ENCODE measurements around the gene HOXB6.

Gene HOXB6

DNA sequence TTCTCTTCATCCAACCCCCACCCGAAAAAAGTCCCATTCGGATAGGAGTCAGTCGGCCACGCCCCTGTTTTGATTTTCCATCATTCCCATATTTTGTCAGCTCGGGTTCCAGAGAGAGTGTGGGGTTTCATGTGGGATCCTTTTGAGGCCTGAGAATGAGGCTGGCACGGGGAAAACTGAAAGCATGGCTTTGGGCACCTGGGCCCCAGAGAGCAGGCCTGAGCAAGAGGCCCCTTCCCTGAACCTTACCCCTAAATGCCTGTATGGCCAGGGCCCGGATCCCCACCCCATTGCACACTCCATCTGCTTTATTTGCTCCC, 22.1 kb downstream of the HOXB6 start:
- Histone ChIP-seq H3K4me1 (ENCODE audit: insufficient read depth, low read length) (peaks cover 6% of the 10 kb centered on the region; the same call in 1 of the 2 replicates), H3K4me3 (ENCODE audit: low read depth in 1 of 2, low read length in 2 of 2) (no peak overlapping the region), H3K9ac (ENCODE audit: low read depth, low read length) (no peak overlapping the region), H3K79me2 (ENCODE audit: insufficient read depth, low read length) (no peaks in the 10 kb centered on the region), H3K36me3 (ENCODE audit: insufficient read depth, low read length) (no peaks in the 10 kb centered on the region), H3K4me2 (ENCODE audit: insufficient read depth, low read length) (no peak overlapping the region), H3K9me3 (ENCODE audit: insufficient read depth, low read length, severe bottlenecking) (no peaks in the 10 kb centered on the region), H2AFZ (ENCODE audit: low read depth, low read length) (no peak overlapping the region), H3K27ac (ENCODE audit: low read length) (no peak overlapping the region), H3K27me3 (ENCODE audit: insufficient read depth, low read length, poor library complexity) (peaks cover 17% of the 10 kb centered on the region), H4K20me1 (ENCODE audit: insufficient read depth, low read length) (peaks cover 4% of the 10 kb centered on the region; the same call in 1 of the 2 replicates)
- DNase-seq (no peak), ATAC-seq (ENCODE audit: insufficient read depth, low read depth) (no peak)
- TF ChIP-seq, protein P1, sequence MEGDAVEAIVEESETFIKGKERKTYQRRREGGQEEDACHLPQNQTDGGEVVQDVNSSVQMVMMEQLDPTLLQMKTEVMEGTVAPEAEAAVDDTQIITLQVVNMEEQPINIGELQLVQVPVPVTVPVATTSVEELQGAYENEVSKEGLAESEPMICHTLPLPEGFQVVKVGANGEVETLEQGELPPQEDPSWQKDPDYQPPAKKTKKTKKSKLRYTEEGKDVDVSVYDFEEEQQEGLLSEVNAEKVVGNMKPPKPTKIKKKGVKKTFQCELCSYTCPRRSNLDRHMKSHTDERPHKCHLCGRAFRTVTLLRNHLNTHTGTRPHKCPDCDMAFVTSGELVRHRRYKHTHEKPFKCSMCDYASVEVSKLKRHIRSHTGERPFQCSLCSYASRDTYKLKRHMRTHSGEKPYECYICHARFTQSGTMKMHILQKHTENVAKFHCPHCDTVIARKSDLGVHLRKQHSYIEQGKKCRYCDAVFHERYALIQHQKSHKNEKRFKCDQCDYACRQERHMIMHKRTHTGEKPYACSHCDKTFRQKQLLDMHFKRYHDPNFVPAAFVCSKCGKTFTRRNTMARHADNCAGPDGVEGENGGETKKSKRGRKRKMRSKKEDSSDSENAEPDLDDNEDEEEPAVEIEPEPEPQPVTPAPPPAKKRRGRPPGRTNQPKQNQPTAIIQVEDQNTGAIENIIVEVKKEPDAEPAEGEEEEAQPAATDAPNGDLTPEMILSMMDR (IDR thresholded peaks at IDR 0.05; ENCODE audit: borderline replicate concordance, extremely low read depth, low read length, poor library complexity, severe bottlenecking) = no peak
- TF ChIP-seq EZH2 (IDR thresholded peaks at IDR 0.05; ENCODE audit: borderline replicate concordance, low read depth, low read length, severe bottlenecking) = no peak

DNA sequence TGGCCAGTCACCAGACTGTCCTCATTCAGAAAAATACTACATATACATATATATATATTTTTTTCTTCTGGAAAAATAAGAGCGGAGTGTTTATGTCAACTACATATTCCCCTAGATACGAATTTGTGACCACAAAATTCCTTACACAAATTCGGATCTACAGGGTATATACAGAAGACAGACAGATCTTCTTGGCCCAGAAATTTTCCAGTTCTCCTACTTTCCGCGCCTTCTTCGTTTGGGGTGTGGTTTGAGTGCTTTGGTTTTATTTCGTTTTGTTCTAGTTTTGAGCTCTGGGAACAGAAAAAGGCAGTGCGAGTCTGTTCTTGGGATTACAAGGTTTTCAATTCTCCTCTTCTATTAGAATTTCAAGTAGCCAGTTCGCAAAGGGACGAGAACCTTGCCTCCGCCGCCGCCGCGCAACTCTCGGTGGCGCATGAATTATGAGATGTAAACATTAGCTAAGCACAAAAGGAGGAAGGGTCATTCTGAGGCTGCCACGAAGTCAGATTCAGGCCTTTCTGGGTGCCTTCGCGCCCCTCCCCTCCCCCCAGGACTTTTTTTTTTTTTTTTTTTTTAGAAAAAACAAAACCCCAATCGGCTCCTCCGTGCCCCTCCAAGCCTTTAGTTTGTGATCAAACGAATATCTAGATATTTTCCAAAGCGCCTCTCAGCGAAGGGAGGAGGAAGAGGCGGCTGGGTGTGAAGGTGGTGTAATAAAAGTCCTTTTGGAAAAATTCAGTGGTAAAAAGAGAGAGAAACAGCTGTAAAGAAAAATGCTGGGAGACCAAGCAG, 24.8 kb downstream of the HOXB6 start:
- Histone ChIP-seq H3K27me3 (ENCODE audit: insufficient read depth, low read length, poor library complexity) (peaks cover 5% of the 10 kb centered on the region), H3K4me3 (ENCODE audit: low read depth in 1 of 2, low read length in 2 of 2) (no peak overlapping the region), H2AFZ (ENCODE audit: low read depth, low read length) (no peak overlapping the region), H3K4me2 (ENCODE audit: insufficient read depth, low read length) (no peak overlapping the region), H3K36me3 (ENCODE audit: insufficient read depth, low read length) (no peaks in the 10 kb centered on the region), H4K20me1 (ENCODE audit: insufficient read depth, low read length) (peaks cover 4% of the 10 kb centered on the region; the same call in 1 of the 2 replicates), H3K9ac (ENCODE audit: low read depth, low read length) (no peak overlapping the region), H3K9me3 (ENCODE audit: insufficient read depth, low read length, severe bottlenecking) (no peaks in the 10 kb centered on the region), H3K4me1 (ENCODE audit: insufficient read depth, low read length) (no peaks in the 10 kb centered on the region), H3K27ac (ENCODE audit: low read length) (no peak overlapping the region), H3K79me2 (ENCODE audit: insufficient read depth, low read length) (no peaks in the 10 kb centered on the region)
- DNase-seq = no peak
- no peak for ATAC-seq (ENCODE audit: insufficient read depth, low read depth)
- no peak for TF ChIP-seq EZH2 (IDR thresholded peaks at IDR 0.05; ENCODE audit: borderline replicate concordance, low read depth, low read length, severe bottlenecking)
- TF ChIP-seq, protein P1 (IDR thresholded peaks at IDR 0.05; ENCODE audit: borderline replicate concordance, extremely low read depth, low read length, poor library complexity, severe bottlenecking) = no peak

DNA sequence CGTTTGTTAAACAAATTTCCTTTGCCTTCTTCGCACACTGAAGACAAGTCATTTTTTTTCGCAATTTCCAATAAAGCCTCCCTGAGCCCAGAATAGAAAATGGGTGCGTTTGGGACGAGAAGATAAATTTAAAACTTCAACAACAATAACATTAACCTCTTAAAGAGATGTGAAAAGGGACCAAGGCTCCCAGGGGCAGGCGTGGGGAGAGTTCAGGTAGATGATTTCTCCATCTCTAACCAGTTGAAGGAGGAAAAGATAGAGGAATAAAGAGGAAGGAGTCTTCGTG, 25.4 kb downstream of the HOXB6 start:
- Histone ChIP-seq H3K27ac (ENCODE audit: low read length) (no peak overlapping the region), H3K27me3 (ENCODE audit: insufficient read depth, low read length, poor library complexity) (peaks cover 8% of the 10 kb centered on the region), H3K9me3 (ENCODE audit: insufficient read depth, low read length, severe bottlenecking) (no peaks in the 10 kb centered on the region), H3K9ac (ENCODE audit: low read depth, low read length) (no peak overlapping the region), H3K36me3 (ENCODE audit: insufficient read depth, low read length) (no peaks in the 10 kb centered on the region), H3K79me2 (ENCODE audit: insufficient read depth, low read length) (no peaks in the 10 kb centered on the region), H3K4me2 (ENCODE audit: insufficient read depth, low read length) (no peak overlapping the region), H3K4me3 (ENCODE audit: low read depth in 1 of 2, low read length in 2 of 2) (no peak overlapping the region), H4K20me1 (ENCODE audit: insufficient read depth, low read length) (peaks cover 4% of the 10 kb centered on the region; the same call in 1 of the 2 replicates), H3K4me1 (ENCODE audit: insufficient read depth, low read length) (no peaks in the 10 kb centered on the region), H2AFZ (ENCODE audit: low read depth, low read length) (no peak overlapping the region)
- ATAC-seq (ENCODE audit: insufficient read depth, low read depth) (no peak), DNase-seq (no peak)
- no peak for TF ChIP-seq EZH2 (IDR thresholded peaks at IDR 0.05; ENCODE audit: borderline replicate concordance, low read depth, low read length, severe bottlenecking)
- TF ChIP-seq, protein P1 (IDR thresholded peaks at IDR 0.05; ENCODE audit: borderline replicate concordance, extremely low read depth, low read length, poor library complexity, severe bottlenecking) = no peak

Measured in DND-41 (cell line).